ENCODE results near the gene RPP14.
"Not testable (repeated sequence)": the region's sequence is repeated elsewhere in the genome, so short reads cannot be mapped to it uniquely, and the experiment has no call there.

The RPP14 gene

GRCh38 chr3:58266577-58266976 lies 39.5 kb upstream of the RPP14 start:
- in situ Hi-C loops (cut with HindIII; ENCODE audit: low sequenced_read_pairs), result no loop called here
- no peak overlapping the region for H3K4me3 ChIP-seq (ENCODE audit: low read depth, low read length)
- DNase-seq (ENCODE audit: low read depth, low spot score), result no peak
- no peak for TF ChIP-seq CTCF (IDR thresholded peaks at IDR 0.05; ENCODE audit: low read depth, low read length)

GRCh38 chr3:58267543-58267942 lies 38.5 kb upstream of the RPP14 start:
- H3K4me3 ChIP-seq (ENCODE audit: low read depth, low read length); DNase-seq (ENCODE audit: low read depth, low spot score); in situ Hi-C loops (cut with HindIII; ENCODE audit: low sequenced_read_pairs): not testable (repeated sequence)

- no peak for DNase-seq (ENCODE audit: low read depth, low spot score)
- H3K4me3 ChIP-seq (ENCODE audit: low read depth, low read length), result no peak overlapping the region
- in situ Hi-C loops (cut with HindIII; ENCODE audit: low sequenced_read_pairs), result no loop called here
- TF ChIP-seq CTCF (IDR thresholded peaks at IDR 0.05; ENCODE audit: low read depth, low read length), result no peak
These were observed 36.7 kb upstream of the RPP14 start for GRCh38 chr3:58269356-58269755.

GRCh38 chr3:58270485-58270884 lies 35.6 kb upstream of the RPP14 start:
- in situ Hi-C loops (cut with HindIII; ENCODE audit: low sequenced_read_pairs), result no loop called here
- no peak overlapping the region for H3K4me3 ChIP-seq (ENCODE audit: low read depth, low read length)
- no peak for DNase-seq (ENCODE audit: low read depth, low spot score)
- TF ChIP-seq CTCF (IDR thresholded peaks at IDR 0.05; ENCODE audit: low read depth, low read length), result no peak

GRCh38 chr3:58271901-58272501 lies 34.0 kb upstream of the RPP14 start:
- no peak for TF ChIP-seq CTCF (IDR thresholded peaks at IDR 0.05; ENCODE audit: low read depth, low read length)
- in situ Hi-C loops (cut with HindIII; ENCODE audit: low sequenced_read_pairs), result no loop called here
- peak; percentile 92 for DNase-seq (ENCODE audit: low read depth, low spot score)
- no peak overlapping the region for H3K4me3 ChIP-seq (ENCODE audit: low read depth, low read length)

GRCh38 chr3:58272891-58273290 lies 33.2 kb upstream of the RPP14 start:
- in situ Hi-C loops (cut with HindIII; ENCODE audit: low sequenced_read_pairs), result no loop called here
- H3K4me3 ChIP-seq (ENCODE audit: low read depth, low read length), result no peak overlapping the region
- TF ChIP-seq CTCF (IDR thresholded peaks at IDR 0.05; ENCODE audit: low read depth, low read length), result no peak
- DNase-seq (ENCODE audit: low read depth, low spot score), result peak; percentile 48

- in situ Hi-C loops (cut with HindIII; ENCODE audit: low sequenced_read_pairs); DNase-seq (ENCODE audit: low read depth, low spot score); H3K4me3 ChIP-seq (ENCODE audit: low read depth, low read length): not testable (repeated sequence)
These were observed 32.7 kb upstream of the RPP14 start for GRCh38 chr3:58273362-58273761.

Measured in astrocyte of the spinal cord (primary cell).